GM12872 (cell line): ENCODE data around the gene SYT1.

Experiments used
- TF ChIP-seq, protein P1 (sequence below): IDR thresholded peaks from 3 replicates; pipeline ENCODE4 v1.5.1; 2011; ENCODE audit warnings: low read depth, mild to moderate bottlenecking, low read length, moderate library complexity; ENCODE audit not compliant: insufficient read depth

The SYT1 gene

DNA sequence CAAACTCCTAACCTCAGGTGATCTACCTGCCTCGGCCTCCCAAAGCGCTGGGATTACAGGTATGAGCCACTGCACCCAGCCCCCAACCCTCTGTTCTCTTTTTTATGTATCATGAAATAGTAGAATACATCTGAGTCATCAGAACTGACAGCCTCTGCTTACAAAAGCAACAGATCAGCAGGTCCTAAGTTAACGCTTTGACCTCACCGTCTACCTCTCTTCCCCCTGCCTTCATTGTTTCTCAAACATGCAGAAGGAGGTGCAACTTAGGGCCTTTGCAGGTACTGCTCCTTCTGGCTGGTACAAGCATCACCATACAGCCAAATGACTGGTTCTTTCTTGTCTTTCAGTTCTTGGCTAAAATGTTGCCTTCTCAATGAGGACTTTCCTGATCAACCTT is 577.0 kb downstream of the SYT1 start:
- TF ChIP-seq, protein P1, sequence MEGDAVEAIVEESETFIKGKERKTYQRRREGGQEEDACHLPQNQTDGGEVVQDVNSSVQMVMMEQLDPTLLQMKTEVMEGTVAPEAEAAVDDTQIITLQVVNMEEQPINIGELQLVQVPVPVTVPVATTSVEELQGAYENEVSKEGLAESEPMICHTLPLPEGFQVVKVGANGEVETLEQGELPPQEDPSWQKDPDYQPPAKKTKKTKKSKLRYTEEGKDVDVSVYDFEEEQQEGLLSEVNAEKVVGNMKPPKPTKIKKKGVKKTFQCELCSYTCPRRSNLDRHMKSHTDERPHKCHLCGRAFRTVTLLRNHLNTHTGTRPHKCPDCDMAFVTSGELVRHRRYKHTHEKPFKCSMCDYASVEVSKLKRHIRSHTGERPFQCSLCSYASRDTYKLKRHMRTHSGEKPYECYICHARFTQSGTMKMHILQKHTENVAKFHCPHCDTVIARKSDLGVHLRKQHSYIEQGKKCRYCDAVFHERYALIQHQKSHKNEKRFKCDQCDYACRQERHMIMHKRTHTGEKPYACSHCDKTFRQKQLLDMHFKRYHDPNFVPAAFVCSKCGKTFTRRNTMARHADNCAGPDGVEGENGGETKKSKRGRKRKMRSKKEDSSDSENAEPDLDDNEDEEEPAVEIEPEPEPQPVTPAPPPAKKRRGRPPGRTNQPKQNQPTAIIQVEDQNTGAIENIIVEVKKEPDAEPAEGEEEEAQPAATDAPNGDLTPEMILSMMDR = no peak

DNA sequence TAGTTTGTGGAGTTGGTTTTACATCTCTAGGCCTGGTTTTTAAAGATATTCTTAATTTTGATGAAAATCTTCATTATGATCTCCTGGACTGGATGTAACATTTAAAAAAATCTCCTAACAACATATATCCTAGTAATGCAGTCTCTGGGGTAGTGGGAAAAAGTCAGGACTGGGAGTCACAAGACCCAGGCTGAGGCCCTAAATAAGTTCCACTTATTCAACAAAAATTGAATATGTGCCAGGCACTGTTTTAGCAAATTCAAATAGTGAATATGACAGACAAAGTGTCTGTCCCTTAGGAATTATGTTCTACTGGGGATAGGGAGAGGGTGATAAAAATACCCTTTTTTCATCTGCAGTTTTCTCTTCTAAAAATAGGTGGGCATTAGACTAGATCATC is 577.8 kb downstream of the SYT1 start:
- TF ChIP-seq, protein P1 = no peak

DNA sequence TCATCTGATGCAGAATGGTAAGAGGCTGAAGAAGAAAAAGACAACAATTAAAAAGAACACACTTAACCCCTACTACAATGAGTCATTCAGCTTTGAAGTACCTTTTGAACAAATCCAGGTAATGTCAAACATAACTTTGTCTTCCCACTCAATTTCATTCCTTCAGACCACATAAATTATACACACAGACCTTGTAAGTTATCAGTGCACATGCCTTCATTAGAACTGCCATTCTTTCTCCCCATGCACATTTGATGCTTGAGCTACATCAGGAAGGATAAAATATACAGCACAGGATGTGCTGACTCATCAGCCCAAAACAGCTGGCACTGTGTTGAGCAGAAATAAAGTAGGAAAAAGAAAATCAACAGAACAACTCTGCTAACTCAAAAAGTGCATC is 579.5 kb downstream of the SYT1 start:
- TF ChIP-seq, protein P1 = no peak

DNA sequence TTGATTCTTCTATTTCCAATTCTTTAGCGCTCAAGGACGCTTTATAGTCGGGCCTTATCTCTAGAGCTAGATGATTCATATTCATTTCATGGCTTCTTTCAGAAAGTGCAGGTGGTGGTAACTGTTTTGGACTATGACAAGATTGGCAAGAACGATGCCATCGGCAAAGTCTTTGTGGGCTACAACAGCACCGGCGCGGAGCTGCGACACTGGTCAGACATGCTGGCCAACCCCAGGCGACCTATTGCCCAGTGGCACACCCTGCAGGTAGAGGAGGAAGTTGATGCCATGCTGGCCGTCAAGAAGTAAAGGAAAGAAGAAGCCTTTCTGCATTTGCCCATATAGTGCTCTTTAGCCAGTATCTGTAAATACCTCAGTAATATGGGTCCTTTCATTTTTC is 584.2 kb downstream of the SYT1 start:
- TF ChIP-seq, protein P1 = no peak

DNA sequence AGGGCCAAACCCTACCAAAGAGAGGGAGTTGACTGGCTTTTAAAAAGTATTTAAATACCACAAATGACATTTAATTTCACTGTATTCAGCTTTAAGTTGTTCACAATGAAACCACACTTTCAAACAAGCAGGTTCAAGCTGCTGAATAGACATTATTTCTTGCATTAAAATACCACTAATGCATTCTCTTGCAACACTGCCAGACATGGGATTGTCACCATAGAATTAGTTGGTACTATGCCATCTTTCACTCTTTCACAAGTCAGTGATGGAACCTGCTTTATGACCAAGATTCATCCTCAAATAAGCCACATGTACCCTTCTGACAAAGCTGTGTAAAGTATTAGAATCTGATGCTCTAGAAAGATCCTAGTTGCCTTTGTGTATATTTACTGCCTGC is 586.8 kb downstream of the SYT1 start:
- TF ChIP-seq, protein P1 = no peak

DNA sequence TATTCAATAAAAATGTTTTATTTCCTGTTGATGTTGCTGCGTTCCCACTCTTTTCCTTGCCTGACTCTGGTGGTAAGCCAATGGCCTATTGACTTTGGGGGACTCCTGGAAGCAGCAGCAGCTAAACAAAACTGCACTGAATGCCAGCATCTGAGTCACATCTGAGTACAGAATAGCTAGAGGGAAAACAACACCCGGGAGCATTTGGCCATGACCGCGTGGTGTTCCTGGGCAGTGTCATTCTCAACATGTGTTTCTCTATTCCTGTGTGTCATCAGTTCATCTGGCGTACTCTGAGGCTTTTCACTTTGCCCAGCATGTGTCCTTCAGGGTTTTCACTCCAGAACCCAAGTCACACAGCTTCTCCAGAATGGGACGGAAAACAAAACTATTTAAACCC is 587.4 kb downstream of the SYT1 start:
- TF ChIP-seq, protein P1 = no peak

DNA sequence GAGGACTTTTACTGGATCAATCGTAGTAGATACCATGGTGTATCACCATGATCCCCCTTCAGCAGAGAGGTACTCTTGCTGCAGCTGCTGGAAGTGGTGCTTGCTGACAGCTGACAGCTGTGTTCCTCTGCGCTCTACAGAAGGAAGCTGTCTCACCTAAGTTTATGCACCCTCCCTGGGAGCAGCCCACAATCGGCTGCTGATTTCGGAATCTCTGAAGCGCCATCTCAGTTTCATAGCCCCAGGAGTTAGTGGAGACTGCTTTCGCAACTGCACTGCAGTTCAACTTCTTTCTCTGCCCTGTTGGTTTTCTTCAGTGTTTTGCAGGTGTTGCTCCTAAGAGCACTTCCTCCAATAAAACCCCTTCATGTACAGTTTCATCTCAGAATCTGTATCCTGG is 588.3 kb downstream of the SYT1 start:
- TF ChIP-seq, protein P1 = no peak

DNA sequence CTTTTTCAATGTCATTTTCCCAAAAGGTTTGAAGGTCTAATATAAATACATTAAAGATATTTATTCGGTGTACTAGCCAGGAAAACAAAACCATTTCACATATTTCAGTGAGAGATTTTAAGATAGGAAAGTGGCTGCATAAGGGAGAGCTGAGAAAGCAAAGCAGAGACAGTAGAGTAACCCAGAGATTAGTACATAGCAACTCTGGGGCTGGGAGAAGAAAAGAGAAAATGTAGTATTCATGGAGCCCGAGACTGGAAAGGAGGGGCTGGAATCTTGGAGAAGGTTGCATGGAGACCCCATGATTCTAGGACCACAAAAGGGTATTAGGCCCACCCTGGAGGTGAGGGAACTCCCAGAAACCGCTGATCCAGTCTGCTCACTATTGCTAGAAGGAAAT is 589.2 kb downstream of the SYT1 start:
- TF ChIP-seq, protein P1 = no peak
